ENCODE results near the gene CD163. TPM values are rescaled to one million over a fixed set of nuclear protein-coding genes. Genes with fewer than 3 reads are reported as not detected.

CD163 gene
- total and polyA plus RNA-seq, 9 donors: 15.2 to 203 (median 58.2) TPM

DNA sequence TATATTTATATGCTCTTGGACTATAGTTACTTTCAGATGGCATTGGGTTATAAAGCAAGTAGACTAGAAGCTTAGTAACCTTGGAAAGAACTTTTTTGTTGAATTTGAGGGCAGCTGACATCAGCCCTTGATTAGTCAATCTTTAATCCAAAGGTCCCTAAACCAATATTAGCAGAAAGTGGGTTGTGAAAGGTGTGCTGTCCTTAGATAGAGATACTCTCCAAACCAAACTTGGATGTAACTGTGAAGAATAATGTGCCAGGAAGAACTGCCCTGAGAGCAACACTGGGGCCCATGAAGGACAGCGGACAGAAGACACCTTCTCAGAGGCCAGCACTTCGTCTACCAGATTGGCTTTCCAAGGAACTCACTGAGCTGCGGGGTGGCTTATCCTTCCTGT is 10.6 kb downstream of the CD163 start:
- TF ChIP-seq EP300 (IDR thresholded peaks at IDR 0.05) (no peak), POLR2A (IDR thresholded peaks at IDR 0.05) (no peak)
- TF ChIP-seq, protein P1, sequence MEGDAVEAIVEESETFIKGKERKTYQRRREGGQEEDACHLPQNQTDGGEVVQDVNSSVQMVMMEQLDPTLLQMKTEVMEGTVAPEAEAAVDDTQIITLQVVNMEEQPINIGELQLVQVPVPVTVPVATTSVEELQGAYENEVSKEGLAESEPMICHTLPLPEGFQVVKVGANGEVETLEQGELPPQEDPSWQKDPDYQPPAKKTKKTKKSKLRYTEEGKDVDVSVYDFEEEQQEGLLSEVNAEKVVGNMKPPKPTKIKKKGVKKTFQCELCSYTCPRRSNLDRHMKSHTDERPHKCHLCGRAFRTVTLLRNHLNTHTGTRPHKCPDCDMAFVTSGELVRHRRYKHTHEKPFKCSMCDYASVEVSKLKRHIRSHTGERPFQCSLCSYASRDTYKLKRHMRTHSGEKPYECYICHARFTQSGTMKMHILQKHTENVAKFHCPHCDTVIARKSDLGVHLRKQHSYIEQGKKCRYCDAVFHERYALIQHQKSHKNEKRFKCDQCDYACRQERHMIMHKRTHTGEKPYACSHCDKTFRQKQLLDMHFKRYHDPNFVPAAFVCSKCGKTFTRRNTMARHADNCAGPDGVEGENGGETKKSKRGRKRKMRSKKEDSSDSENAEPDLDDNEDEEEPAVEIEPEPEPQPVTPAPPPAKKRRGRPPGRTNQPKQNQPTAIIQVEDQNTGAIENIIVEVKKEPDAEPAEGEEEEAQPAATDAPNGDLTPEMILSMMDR (IDR thresholded peaks at IDR 0.05): no peak
- Histone ChIP-seq H3K4me3 (no peak overlapping the region), H3K27ac (no peak overlapping the region), H3K4me1 (ENCODE audit: insufficient read depth) (no peaks in the 10 kb centered on the region), H3K36me3 (no peaks in the 10 kb centered on the region), H3K9me3 (no peaks in the 10 kb centered on the region), H3K27me3 (no peaks in the 10 kb centered on the region)
- intact Hi-C loops (cut with DNase I): no loop called here
- DNase-seq: no peak
- 85 to 88% (median 86%) methylated on average over 3 of the region's 3 CpGs for WGBS, 3 donors

DNA sequence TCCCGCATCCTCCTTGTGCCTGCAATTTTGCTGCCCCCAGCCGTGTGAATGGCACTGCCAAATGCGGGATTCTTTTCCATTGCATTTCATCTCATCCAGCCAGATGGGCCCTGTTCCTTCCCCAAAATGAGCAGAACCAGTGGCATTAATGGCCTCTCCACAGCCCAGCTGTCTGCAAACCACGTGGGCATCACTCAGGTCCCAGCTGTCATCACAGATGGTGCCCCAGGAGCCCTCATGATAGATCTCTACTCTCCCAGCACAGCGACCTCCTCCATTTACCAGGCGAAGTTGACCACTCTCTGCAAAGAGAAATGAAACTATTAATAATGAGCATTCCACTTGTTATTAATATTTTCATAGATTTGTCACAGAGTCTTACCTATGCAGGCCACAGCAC is 17.1 kb downstream of the CD163 start:
- H3K4me3 ChIP-seq: no peak overlapping the region
- WGBS, 3 donors: 73 to 88% (median 73%) methylated on average over 6 of the region's 6 CpGs
- DNase-seq: no peak
- H3K36me3 ChIP-seq: no peaks in the 10 kb centered on the region
- TF ChIP-seq EP300 (IDR thresholded peaks at IDR 0.05) (no peak), POLR2A (IDR thresholded peaks at IDR 0.05) (no peak)
- TF ChIP-seq, protein P1 (IDR thresholded peaks at IDR 0.05): no peak
- H3K9me3 ChIP-seq: no peaks in the 10 kb centered on the region
- H3K4me1 ChIP-seq (ENCODE audit: insufficient read depth): no peaks in the 10 kb centered on the region
- intact Hi-C loops (cut with DNase I): no loop called here
- no peak overlapping the region for H3K27ac ChIP-seq
- H3K27me3 ChIP-seq: no peaks in the 10 kb centered on the region

DNA sequence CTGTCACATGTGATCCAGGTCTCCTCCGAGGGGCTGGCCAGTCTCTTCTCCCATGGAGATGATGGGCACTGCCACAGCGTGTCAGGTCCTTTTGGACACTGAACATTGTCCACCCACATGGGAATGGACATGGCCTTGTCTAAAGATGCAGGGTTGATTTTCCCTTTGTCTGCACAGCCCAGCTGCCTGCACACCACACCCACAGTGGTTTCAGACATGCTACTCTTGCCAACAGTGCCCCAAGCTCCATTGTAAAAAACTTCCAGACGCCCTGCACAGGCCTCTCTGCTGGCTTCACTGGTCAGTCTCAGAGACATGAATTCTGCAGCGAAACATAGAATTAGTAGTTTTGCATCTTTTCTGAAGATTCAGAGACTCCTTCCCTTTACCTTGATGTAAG is 18.5 kb downstream of the CD163 start:
- no peak overlapping the region for H3K27ac ChIP-seq
- H3K27me3 ChIP-seq: no peaks in the 10 kb centered on the region
- H3K4me3 ChIP-seq: no peak overlapping the region
- TF ChIP-seq POLR2A (IDR thresholded peaks at IDR 0.05) (no peak), EP300 (IDR thresholded peaks at IDR 0.05) (no peak)
- TF ChIP-seq, protein P1 (IDR thresholded peaks at IDR 0.05): no peak
- no peak for DNase-seq
- no peaks in the 10 kb centered on the region for H3K4me1 ChIP-seq (ENCODE audit: insufficient read depth)
- H3K36me3 ChIP-seq: no peaks in the 10 kb centered on the region
- 50 to 90% (median 59%) methylated on average over 4 of the region's 4 CpGs for WGBS, 3 donors
- H3K9me3 ChIP-seq: no peaks in the 10 kb centered on the region
- intact Hi-C loops (cut with DNase I): no loop called here

DNA sequence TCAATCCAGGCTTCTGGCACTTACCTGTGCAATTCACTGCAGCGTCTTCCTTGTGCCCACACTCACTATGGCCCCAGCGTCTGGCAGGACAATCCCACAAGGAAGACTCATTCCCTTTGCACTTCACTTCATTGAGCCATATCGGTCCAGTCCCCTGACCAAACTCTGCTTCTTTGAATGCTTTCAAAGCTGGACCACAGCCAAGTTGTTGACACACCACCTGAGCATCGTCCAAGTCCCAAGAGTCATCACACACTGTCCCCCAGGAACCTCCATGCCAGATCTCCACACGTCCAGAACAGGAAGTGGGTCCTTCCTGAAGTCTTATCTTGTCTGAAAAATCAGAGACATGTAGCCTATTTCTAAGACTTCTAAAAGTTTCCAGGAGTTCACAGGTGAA is 20.2 kb downstream of the CD163 start:
- H3K27ac ChIP-seq: no peak overlapping the region
- no peak for TF ChIP-seq POLR2A (IDR thresholded peaks at IDR 0.05)
- TF ChIP-seq, protein P1 (IDR thresholded peaks at IDR 0.05): no peak
- intact Hi-C loops (cut with DNase I): no loop called here
- H3K36me3 ChIP-seq: no peaks in the 10 kb centered on the region
- H3K9me3 ChIP-seq: no peaks in the 10 kb centered on the region
- H3K4me1 ChIP-seq (ENCODE audit: insufficient read depth): no peaks in the 10 kb centered on the region
- DNase-seq: no peak
- no peaks in the 10 kb centered on the region for H3K27me3 ChIP-seq
- H3K4me3 ChIP-seq: no peak overlapping the region
- 59 to 65% (median 64%) methylated on average over 5 of the region's 5 CpGs for WGBS, 3 donors

DNA sequence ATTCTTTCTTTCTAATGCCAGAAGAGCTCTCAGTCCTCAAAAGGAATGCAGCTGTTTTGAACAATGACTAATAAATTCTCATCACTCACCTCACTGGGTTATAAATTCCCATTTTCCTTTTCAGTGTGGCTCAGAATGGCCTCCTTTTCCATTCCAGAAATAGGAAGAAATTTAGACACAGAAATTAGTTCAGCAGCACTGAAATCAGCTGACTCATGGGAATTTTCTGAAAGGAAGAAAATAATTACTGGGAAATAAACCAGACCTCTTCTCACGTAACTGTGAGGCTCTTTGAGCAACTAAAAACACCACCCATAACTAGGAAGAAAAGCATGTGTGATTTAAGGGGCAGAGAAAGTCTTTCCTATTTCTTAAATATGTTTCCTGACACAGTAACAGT is 23.8 kb downstream of the CD163 start:
- H3K36me3 ChIP-seq: no peaks in the 10 kb centered on the region
- TF ChIP-seq POLR2A (IDR thresholded peaks at IDR 0.05): no peak
- TF ChIP-seq, protein P1 (IDR thresholded peaks at IDR 0.05): no peak
- H3K4me3 ChIP-seq: no peak overlapping the region
- H3K27ac ChIP-seq: no peak overlapping the region
- intact Hi-C loops (cut with DNase I): no loop called here
- no peaks in the 10 kb centered on the region for H3K4me1 ChIP-seq (ENCODE audit: insufficient read depth)
- no peak for DNase-seq
- H3K27me3 ChIP-seq: no peaks in the 10 kb centered on the region
- H3K9me3 ChIP-seq: no peaks in the 10 kb centered on the region
- whole genome bisulfite sequencing, 3 donors: 3 to 13% (median 3%) methylated on average over 1 of the region's 1 CpG

Data from ovary (tissue), 9 donors.